ENCODE measurements around the gene KDM4F. TPM values are rescaled to one million over a fixed set of nuclear protein-coding genes. Genes with fewer than 3 reads are reported as not detected.
"Not testable (repeated sequence)": the region's sequence is repeated elsewhere in the genome, so short reads cannot be mapped to it uniquely, and the experiment has no call there.

The KDM4F gene
- total RNA-seq (2021; fragmentation: NEBNext Ultra II Directional; extraction: Animal tissue kit (Norgen Biotek cat#: 25700)) = not detected in 2 replicates
- polyA plus RNA-seq (2011; rRNA removed) = not detected in 2 replicates
- not detected for polyA plus RNA-seq (2011; cell fraction: cytosol; rRNA removed)
- not detected for polyA plus RNA-seq (2011; cell fraction: nucleus; rRNA removed)
- polyA plus RNA-seq (2012, experiment 1 of 2) = not detected in 4 replicates
- not detected for polyA plus RNA-seq (2012, experiment 2 of 2)
- polyA plus RNA-seq (2013, experiment 1 of 2) = not detected
- not detected for polyA plus RNA-seq (2013, experiment 2 of 2)
- polyA minus RNA-seq (2011; rRNA and poly(A)+ RNA removed) = not detected in 2 replicates
- polyA minus RNA-seq (2011; cell fraction: cytosol; rRNA and poly(A)+ RNA removed) = not detected
- polyA minus RNA-seq (2011; cell fraction: nucleus; rRNA and poly(A)+ RNA removed) = not detected
- long read RNA-seq, experiment 1 = 0 reads
- long read RNA-seq, experiment 2 = 0 reads

- not testable (repeated sequence) for H3K79me1 ChIP-seq (ENCODE audit: low read depth, low read length); H4K20me1 ChIP-seq (replicated peaks in 1 of 2; ENCODE audit: control insufficient read depth in 1 of 2, insufficient read depth in 2 of 2, low read length in 2 of 2); H3K27me3 ChIP-seq (replicated peaks in 1 of 4; ENCODE audit: control insufficient read depth in 3 of 4, extremely low read depth in 1 of 4, insufficient read depth in 3 of 4, low read length in 3 of 4); DNase-seq (ENCODE audit: low read depth in 1 of 2, low spot score in 2 of 2); H3K27ac ChIP-seq (ENCODE audit: low read depth, low read length); FAIRE-seq; H2BK20ac ChIP-seq (ENCODE audit: low read length); H3K4ac ChIP-seq (replicated peaks; ENCODE audit: insufficient read length, low read depth, low read length); H2BK15ac ChIP-seq (ENCODE audit: low read length); H3K23ac ChIP-seq (ENCODE audit: insufficient read length); H4K5ac ChIP-seq (ENCODE audit: insufficient read length, low read depth, low read length); H2BK5ac ChIP-seq (ENCODE audit: low read depth, low read length); H2BK120ac ChIP-seq (replicated peaks; ENCODE audit: low read depth, low read length); H3K23me2 ChIP-seq (ENCODE audit: low read depth, low read length); H3K18ac ChIP-seq (ENCODE audit: extremely low read depth, low read length); H3K4me2 ChIP-seq (ENCODE audit: insufficient read depth in 1 of 2, low read depth in 2 of 2, low read length in 2 of 2); H3K36me3 ChIP-seq (ENCODE audit: control insufficient read depth in 2 of 4, insufficient read depth in 4 of 4, low read length in 3 of 4); H4K91ac ChIP-seq (replicated peaks; ENCODE audit: insufficient read length, low read length); H3K14ac ChIP-seq (ENCODE audit: insufficient read length); H3K9me3 ChIP-seq (ENCODE audit: insufficient read depth in 2 of 2, low read depth in 1 of 2, low read length in 1 of 2); H4K8ac ChIP-seq (ENCODE audit: extremely low read depth, insufficient read depth, low read length); H2BK12ac ChIP-seq (ENCODE audit: low read depth, low read length); H3K4me3 ChIP-seq (ENCODE audit: extremely low read depth in 1 of 4, insufficient read depth in 2 of 4, low read depth in 3 of 4, low read length in 4 of 4); H3K56ac ChIP-seq (replicated peaks; ENCODE audit: insufficient read length, low read depth, low read length); H3K79me2 ChIP-seq (ENCODE audit: control insufficient read depth in 1 of 2, insufficient read depth in 2 of 2, low read length in 2 of 2); H2AK5ac ChIP-seq (ENCODE audit: low read depth, low read length); H3K9ac ChIP-seq (replicated peaks in 1 of 4; ENCODE audit: extremely low read depth in 1 of 4, low read depth in 3 of 4, low read length in 3 of 4); H3K4me1 ChIP-seq (replicated peaks in 1 of 4; ENCODE audit: control insufficient read depth in 3 of 4, insufficient read depth in 4 of 4, low read length in 3 of 4); H2AFZ ChIP-seq (ENCODE audit: low read length)
- WGBS, 2 experiments (ENCODE audit: extremely low coverage in 1 of 2, insufficient coverage in 1 of 2, insufficient read length in 1 of 2, insufficient replicate concordance in 2 of 2, low coverage in 1 of 2, low lambda C conversion rate in 2 of 2, missing lambda C conversion rate in 1 of 2) = 80% methylated on average over 3 of the region's 3 CpGs; no CpG with 5 or more reads in 1 of the 2 experiments
- ChIA-PET CTCF (ENCODE audit: partially characterized antibody) (interaction anchor here (1.5 kb wide), 2 partner anchors 12 to 33 kb away, joined by 3 to 4 read pairs; no protein-coding TSS in a partner anchor), POLR2A (ENCODE audit: partially characterized antibody) (interaction anchor here (1.5 kb wide), 1 partner anchor 18 kb away, joined by 4 read pairs; no protein-coding TSS in a partner anchor)
Measured at GRCh38 chr11:95049122-95049521, at the start of gene KDM4F. Gene KDM4F, plus strand, starts transcription at chr11:95049422.
